Sciatic nerve (tissue), 2 donors: Measurements from ENCODE around the gene SP4. TPM values are rescaled to one million over a fixed set of nuclear protein-coding genes. Genes with fewer than 3 reads are reported as not detected.
A peak's percentile ranks its signal among the peaks of the same experiment; 100 is the strongest.

Experiments
- ATAC-seq: fragments of 200-7000 bp; cut with Tn5 transposase; one replicate; pipeline ENCODE4 v1.9.1; 2020; ENCODE audit warnings: mild to moderate bottlenecking, moderate library complexity
- DNase-seq: peaks from one replicate; pipeline ENCODE4 v3.0.0-alpha.2; 2020; ENCODE audit warnings: low spot score
- intact Hi-C: fragments of 100-400 bp; cut with DNase I; formaldehyde crosslinking; loops from one replicate; pipeline ENCODE4 v1.14.2; 2022
- total RNA-seq: library from RNA; stranded (reverse); fragmentation: NEBNext Ultra II Directional; extraction: Animal tissue kit (Norgen Biotek cat#: 25700); gene quantifications from one replicate; pipeline ENCODE4 v1.2.1, GENCODE V29; 2021
- donor health status: DM: no; HTN: no; CAD: no.
- donor health status: DM: no; HTN: no; CAD: no.

SP4 gene
- 11.7 TPM for total RNA-seq

GRCh38 chr7:21427871-21428658 lies at the start of gene SP4:
Gene SP4, plus strand, starts transcription at chr7:21428083. Its CDS starts 169 bp downstream, at chr7:21428252.
- DNase-seq (peak; percentile 96), ATAC-seq (peak; percentile 91)
- intact Hi-C loops: no loop called here

- intact Hi-C loops: no loop called here
- no peak for DNase-seq
- no peak for ATAC-seq
Observed at GRCh38 chr7:21383227-21384220, 44.4 kb upstream of the SP4 start.

GRCh38 chr7:21393937-21394336 lies 33.9 kb upstream of the SP4 start:
- no peak for DNase-seq
- no peak for ATAC-seq
- intact Hi-C loops: no loop called here

GRCh38 chr7:21401944-21402343 lies 25.9 kb upstream of the SP4 start:
- DNase-seq: no peak
- intact Hi-C loops: no loop called here

GRCh38 chr7:21407796-21408480 lies 19.9 kb upstream of the SP4 start:
- intact Hi-C loops: no loop called here
- ATAC-seq (no peak), DNase-seq (no peak)

More at GRCh38 chr7:21401944-21402343, 25.9 kb upstream of the SP4 start:
- no peak for ATAC-seq

- ATAC-seq (no peak), DNase-seq (no peak)
- intact Hi-C loops: no loop called here
Observed at GRCh38 chr7:21408481-21408820, 19.4 kb upstream of the SP4 start.

GRCh38 chr7:21412410-21412851 lies 15.5 kb upstream of the SP4 start:
- DNase-seq (no peak), ATAC-seq (no peak)
- intact Hi-C loops: no loop called here

- intact Hi-C loops: no loop called here
- no peak for DNase-seq
- no peak for ATAC-seq
Observed at GRCh38 chr7:21412957-21413356, 14.9 kb upstream of the SP4 start.

GRCh38 chr7:21413502-21413901 lies 14.4 kb upstream of the SP4 start:
- DNase-seq (no peak), ATAC-seq (no peak)
- intact Hi-C loops: no loop called here

GRCh38 chr7:21414795-21415393 lies 13.0 kb upstream of the SP4 start:
- ATAC-seq (no peak), DNase-seq (no peak)
- intact Hi-C loops: no loop called here

GRCh38 chr7:21417647-21418046 lies 10.2 kb upstream of the SP4 start:
- intact Hi-C loops: no loop called here
- DNase-seq: no peak

GRCh38 chr7:21422751-21423150 lies 5.1 kb upstream of the SP4 start:
- ATAC-seq: no peak
- no peak for DNase-seq
- intact Hi-C loops: no loop called here

More at GRCh38 chr7:21417647-21418046, 10.2 kb upstream of the SP4 start:
- no peak for ATAC-seq

GRCh38 chr7:21425290-21425689 lies 2.6 kb upstream of the SP4 start:
- no peak for ATAC-seq
- intact Hi-C loops: no loop called here
- DNase-seq: no peak

- intact Hi-C loops: no loop called here
- DNase-seq: no peak
- ATAC-seq: no peak
Observed at GRCh38 chr7:21426286-21427181, 1.3 kb upstream of the SP4 start.

GRCh38 chr7:21427182-21427870 lies 557 bp upstream of the SP4 start:
- DNase-seq (peak; percentile 99), ATAC-seq (peak; percentile 96)
- intact Hi-C loops: no loop called here

GRCh38 chr7:21428659-21428941 lies 717 bp downstream of the SP4 start:
- DNase-seq (no peak), ATAC-seq (no peak)
- intact Hi-C loops: no loop called here

- ATAC-seq: no peak
- intact Hi-C loops: no loop called here
- no peak for DNase-seq
Observed at GRCh38 chr7:21429021-21429420, 1.1 kb downstream of the SP4 start.
